AML-193 (cell line): ENCODE results near the gene DNASE1L2.
"Not testable (repeated sequence)": the region's sequence is repeated elsewhere in the genome, so short reads cannot be mapped to it uniquely, and the experiment has no call there.

ENCODE experiments used
- DNase-seq, 2 experiments: peaks; one replicate each; lab custom pipeline; 2025; lab: John Stamatoyannopoulos, UW

DNASE1L2 gene

DNA sequence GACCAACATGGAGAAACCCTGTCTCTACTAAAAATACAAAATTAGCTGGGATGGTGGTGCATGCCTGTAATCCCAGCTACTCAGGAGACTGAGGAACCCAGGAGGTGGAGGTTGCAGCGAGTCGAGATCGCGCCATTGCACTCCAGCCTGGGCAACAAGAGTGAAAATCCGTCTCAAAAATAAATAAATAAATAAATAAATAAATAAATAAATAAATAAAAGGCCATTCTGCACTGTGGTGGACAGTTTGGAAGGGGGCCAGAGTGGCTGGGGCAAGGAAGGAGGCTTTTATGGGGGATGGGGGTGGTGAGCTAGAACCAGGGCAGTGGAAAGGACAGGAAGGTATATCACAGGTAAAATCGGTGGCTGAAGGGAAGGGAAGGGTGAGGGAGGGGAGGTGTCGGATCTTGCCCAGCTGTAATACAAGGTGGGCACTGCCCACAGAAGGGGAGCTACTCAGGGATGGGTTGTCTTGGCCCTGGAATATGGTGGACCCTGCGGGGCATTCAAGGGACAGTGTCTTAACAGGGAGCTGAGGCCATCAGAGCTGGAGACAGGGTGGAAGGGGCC is 33.0 kb upstream of the DNASE1L2 start:
- not testable (repeated sequence) for DNase-seq

DNA sequence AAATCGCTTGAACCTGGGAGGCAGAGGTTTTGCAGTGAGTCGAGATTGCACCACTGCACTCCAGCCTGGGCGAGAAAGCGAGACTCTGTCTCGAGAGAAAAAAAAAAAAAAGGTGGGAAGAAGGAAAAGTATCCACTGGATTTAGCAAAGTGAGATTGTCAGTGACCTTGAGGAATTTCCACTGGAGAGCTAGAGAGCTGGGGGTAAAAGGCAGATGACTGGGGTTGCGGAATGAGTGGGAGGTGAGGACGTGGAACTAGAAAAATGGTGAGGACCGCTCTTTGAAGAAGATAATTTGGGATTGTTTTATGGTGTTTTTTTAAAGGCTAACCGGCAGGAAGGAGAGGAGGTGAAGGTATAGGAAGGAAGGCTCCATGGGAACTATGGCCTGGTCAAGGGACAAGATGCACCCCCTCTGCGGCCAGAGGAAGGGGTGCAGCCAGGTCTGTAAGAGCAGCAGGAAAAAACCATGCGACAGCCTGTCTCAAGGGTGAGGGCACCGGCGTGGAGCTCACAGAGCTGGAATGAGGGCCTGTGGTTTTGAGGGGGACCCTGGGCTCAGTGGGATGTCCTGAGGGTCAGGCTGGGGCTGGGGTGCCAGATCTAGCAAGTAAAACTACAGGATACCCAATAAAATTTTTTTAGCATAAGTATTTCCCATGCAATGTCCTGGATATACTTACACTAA is 31.7 kb upstream of the DNASE1L2 start:
- DNase-seq, result no peak

GRCh38 chr16:2205104-2205966 is 30.9 kb upstream of the DNASE1L2 start, which contains the start of gene MLST8:
TSS of gene MLST8 (plus strand) at chr16:2205454. CDS start at chr16:2206086, 632 bp downstream.
- DNase-seq, result peak; percentile 75 to 76

- peak in 1 of 2 experiments; percentile 63 for DNase-seq
These were observed 30.3 kb upstream of the DNASE1L2 start for GRCh38 chr16:2205967-2206313.

- DNase-seq, result no peak
These were observed 29.8 kb upstream of the DNASE1L2 start for GRCh38 chr16:2206420-2206779.

- no peak for DNase-seq
These were observed 29.3 kb upstream of the DNASE1L2 start for GRCh38 chr16:2206780-2207433.

GRCh38 chr16:2207872-2208271 is 28.4 kb upstream of the DNASE1L2 start:
- DNase-seq, result no peak

GRCh38 chr16:2208308-2208707 is 27.9 kb upstream of the DNASE1L2 start:
- no peak for DNase-seq

- no peak for DNase-seq
These were observed 27.5 kb upstream of the DNASE1L2 start for GRCh38 chr16:2208772-2209171.

GRCh38 chr16:2209258-2210008 is 26.8 kb upstream of the DNASE1L2 start:
- DNase-seq, result no peak

DNA sequence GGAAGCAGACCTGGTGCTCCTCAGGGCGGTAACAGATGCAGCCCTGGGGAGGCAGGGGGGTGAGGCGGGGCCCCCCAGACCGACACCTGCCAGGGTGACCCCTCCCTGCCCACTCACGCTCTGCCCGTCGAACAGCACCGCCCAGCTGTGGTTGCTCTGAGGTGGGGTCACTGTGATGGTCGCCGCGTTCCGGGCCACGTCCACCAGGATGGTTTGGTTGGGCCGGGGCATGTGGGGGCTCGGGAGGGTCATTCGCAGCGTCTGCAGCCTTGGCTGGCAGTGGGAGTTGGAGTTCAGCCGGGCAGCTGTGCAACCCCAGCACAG is 26.3 kb upstream of the DNASE1L2 start:
- no peak for DNase-seq

- no peak for DNase-seq
These were observed 25.6 kb upstream of the DNASE1L2 start, which contains the start of gene BRICD5 for GRCh38 chr16:2210386-2211365. TSS of gene BRICD5 (minus strand) at chr16:2210863. CDS start at chr16:2210833, 30 bp downstream.

DNA sequence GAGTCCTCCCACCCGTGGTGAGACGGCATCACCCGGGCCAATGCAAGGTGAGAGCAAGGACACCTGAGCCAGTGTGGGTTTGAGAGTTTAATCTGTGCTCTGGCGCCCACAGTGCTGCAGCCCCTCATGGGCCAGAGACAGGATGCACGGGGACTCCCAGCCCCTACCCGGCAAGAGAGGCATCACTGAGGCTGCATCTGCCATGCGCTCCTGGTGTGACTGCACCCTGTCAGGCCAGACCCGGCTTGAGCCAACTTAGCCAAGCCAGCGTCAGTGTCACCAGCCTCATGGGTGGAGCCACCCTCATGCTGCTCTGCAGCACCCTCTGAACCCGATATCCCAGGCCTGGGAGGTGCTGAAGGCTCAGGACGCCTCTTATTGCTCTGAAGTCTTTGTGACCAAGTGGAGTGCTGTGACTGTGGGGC is 24.3 kb upstream of the DNASE1L2 start:
- no peak for DNase-seq

DNA sequence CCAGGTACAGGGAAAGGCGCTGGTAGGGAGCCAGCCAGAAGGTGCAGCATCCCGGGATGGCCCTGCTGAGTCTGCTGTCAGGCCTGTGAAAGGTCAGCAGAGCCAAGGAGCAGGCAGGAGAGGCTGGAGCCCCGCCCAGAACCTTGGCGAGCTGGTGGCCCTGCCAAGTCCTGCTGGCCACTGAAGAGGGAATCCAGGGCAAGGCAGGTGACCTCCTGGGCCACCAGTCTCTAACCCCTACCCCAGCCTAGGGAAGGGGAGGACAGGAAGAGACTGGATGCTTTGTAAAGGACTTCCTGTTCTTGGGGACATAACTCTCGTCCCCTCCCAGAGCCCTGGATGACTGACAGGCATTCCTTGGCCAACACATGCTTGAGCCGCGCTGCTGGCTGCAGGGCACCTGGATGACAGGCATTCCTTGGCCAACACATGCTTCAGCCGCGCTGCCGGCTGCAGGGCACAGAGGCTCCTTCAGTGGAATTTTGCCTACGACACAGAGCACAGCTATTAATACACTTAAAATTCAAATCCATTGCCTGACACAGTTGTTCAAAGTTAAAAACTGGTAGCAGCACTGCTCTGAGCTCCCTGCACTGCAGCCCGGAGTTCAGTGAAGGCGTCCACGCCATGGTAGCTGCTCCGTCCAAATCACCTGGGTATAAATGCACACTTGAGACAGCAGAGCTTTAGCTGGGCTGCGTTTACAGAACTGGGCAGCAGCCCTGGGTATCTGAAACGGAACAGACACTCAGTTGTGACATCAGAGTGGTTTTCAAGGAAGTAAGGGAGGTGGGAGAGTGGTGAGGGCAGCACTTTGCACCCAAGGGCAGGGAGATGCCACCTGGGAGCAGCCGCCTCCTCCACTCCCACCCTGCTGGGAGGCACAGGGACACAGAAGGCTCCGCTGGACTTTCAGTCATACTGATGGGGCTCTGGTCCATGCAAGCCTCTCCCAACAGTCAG is 23.6 kb upstream of the DNASE1L2 start:
- DNase-seq, result peak; percentile 45 to 63

DNA sequence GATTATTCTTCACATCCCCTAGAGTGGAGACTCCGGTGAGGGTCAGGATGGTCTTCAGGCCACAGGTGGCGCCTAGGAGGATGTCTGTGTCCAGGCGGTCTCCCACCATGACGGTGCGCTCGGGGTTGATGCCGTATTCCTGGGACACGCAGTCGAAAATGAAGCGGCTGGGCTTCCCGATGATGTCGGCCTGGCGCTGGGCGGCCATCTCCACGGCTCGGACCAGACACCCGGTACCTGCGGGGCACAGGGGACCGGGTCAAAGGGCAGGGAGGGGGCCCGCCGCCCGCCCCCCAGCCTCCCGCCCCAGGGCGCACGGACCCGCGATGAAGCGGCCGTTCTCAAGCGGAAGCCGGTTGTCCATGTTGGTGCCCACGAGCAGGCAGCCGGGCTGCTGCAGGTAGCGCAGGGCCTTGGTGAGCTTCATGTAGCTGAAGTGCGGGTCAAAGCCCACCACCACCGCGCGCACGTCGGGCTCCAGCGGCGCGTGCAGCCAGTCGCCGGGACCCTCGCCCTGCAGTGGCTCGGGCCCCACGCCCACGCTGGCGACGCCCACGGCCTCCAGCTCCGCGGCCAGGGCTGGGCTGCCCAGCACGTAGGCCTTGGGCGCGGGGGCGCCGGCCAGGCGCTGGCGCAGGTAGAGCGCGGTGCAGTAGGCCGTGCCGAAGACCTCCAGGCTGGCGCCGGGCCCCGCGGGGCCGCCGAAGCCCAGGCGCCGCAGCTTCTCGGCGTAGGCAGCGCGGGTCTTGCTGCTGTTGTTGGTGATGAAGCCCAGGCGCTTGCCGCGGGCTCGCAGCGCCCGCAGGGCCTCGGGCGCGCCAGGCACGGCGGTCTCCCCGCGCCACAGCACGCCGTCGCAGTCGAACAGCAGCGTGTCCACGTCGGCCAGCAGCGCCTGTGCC is 22.2 kb upstream of the DNASE1L2 start:
- no peak for DNase-seq

GRCh38 chr16:2214719-2214968 is 21.6 kb upstream of the DNASE1L2 start, which contains the start of gene PGP:
TSS of gene PGP (minus strand) at chr16:2214840. CDS start at chr16:2214777, 63 bp downstream.
- DNase-seq, result no peak

DNA sequence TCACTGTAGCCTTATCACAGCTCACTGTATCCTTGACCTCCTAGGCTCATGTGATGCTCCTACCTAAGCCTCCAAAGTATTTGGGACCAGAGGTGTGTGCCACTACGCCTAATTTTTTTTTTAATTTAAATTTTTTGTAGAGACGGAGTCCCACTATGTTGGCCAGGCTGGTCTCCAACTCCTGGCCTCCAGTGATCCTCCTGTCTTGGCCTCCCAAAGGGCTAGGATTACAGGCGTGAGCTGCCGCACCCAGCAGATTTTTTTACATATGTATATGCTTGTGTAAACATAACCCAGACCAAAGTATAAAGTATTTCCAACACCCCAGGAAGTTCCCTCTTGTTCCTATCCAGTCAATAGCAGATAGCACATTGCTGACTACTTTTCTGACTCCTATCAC is 19.9 kb upstream of the DNASE1L2 start:
- no peak for DNase-seq

- DNase-seq, result peak; percentile 98 to 99
These were observed 12.9 kb upstream of the DNASE1L2 start, which contains the start of gene E4F1 for GRCh38 chr16:2223221-2223941. TSS of gene E4F1 (plus strand) at chr16:2223591. CDS start at chr16:2223614, 23 bp downstream.
